Stimulated activated CD4-positive, alpha-beta T cell treated with anti-CD3 and anti-CD28 coated beads, Interleukin-15, amount 100 ng/mL, for 1 hour (primary cell): ENCODE data around the gene CXCL3.

Experiments used
- DNase-seq, 2 donors: peaks; one replicate each; pipeline ENCODE4 v3.0.0-alpha.2; 2020; ENCODE audit warnings: low read depth in 1 of 2, low spot score in 1 of 2

The CXCL3 gene

GRCh38 chr4:74056114-74056857, 17.8 kb upstream of the CXCL3 start:
- no peak for DNase-seq

- DNase-seq, result no peak
Measured at GRCh38 chr4:74055498-74055897, 17.0 kb upstream of the CXCL3 start.

- DNase-seq, result no peak
Measured at GRCh38 chr4:74055096-74055495, 16.6 kb upstream of the CXCL3 start.

GRCh38 chr4:74054483-74055047, 16.1 kb upstream of the CXCL3 start:
- no peak for DNase-seq

- no peak for DNase-seq
Measured at GRCh38 chr4:74047152-74047551, 8.7 kb upstream of the CXCL3 start.

- DNase-seq, result no peak
Measured at GRCh38 chr4:74045772-74046171, 7.3 kb upstream of the CXCL3 start.

- no peak for DNase-seq
Measured at GRCh38 chr4:74045247-74045646, 6.8 kb upstream of the CXCL3 start.

- DNase-seq, result no peak
Measured at GRCh38 chr4:74044677-74045076, 6.2 kb upstream of the CXCL3 start.

GRCh38 chr4:74042681-74043080, 4.2 kb upstream of the CXCL3 start:
- DNase-seq, result no peak

GRCh38 chr4:74041418-74041817, 2.9 kb upstream of the CXCL3 start:
- DNase-seq, result no peak

- no peak for DNase-seq
Measured at GRCh38 chr4:74039315-74039763, 850 bp upstream of the CXCL3 start.

- DNase-seq, result no peak
Measured at GRCh38 chr4:74038086-74038424, 434 bp downstream of the CXCL3 start.

- DNase-seq, result no peak
Measured at GRCh38 chr4:74037076-74037955, 1.2 kb downstream of the CXCL3 start.

GRCh38 chr4:74033739-74034138, 4.8 kb downstream of the CXCL3 start:
- DNase-seq, result no peak

- no peak for DNase-seq
Measured at GRCh38 chr4:74032064-74032463, 6.4 kb downstream of the CXCL3 start.

GRCh38 chr4:74031576-74031975, 6.9 kb downstream of the CXCL3 start:
- no peak for DNase-seq

- DNase-seq, result no peak
Measured at GRCh38 chr4:74030285-74030684, 8.2 kb downstream of the CXCL3 start.

- no peak for DNase-seq
Measured at GRCh38 chr4:74028504-74028903, 10.0 kb downstream of the CXCL3 start.

- no peak for DNase-seq
Measured at GRCh38 chr4:74023709-74024108, 14.8 kb downstream of the CXCL3 start.

- no peak for DNase-seq
Measured at GRCh38 chr4:74021601-74022000, 16.9 kb downstream of the CXCL3 start.

- no peak for DNase-seq
Measured at GRCh38 chr4:74018771-74019170, 19.7 kb downstream of the CXCL3 start.

- no peak for DNase-seq
Measured at GRCh38 chr4:74018116-74018515, 20.4 kb downstream of the CXCL3 start.
